Neural cell (in vitro differentiated cells): ENCODE measurements around the gene SYCE3. TPM values are rescaled to one million over a fixed set of nuclear protein-coding genes. Genes with fewer than 3 reads are reported as not detected.

Source experiments
- H2AFZ ChIP-seq: fragments of 200-600, 300-800 bp; sonication (generic), shearing (Covaris generic); 2 replicates; pipeline ENCODE4 v1.6.0; 2014; ENCODE audit warnings: low read depth, mild to moderate bottlenecking, antibody characterized with exemption, low read length, moderate library complexity
- H3F3A ChIP-seq: fragments of 200-600 bp; shearing (Covaris generic); 2 replicates; pipeline ENCODE4 v1.6.1; 2016; ENCODE audit warnings: mild to moderate bottlenecking, moderate library complexity, mixed read lengths, antibody characterized with exemption, low read length; ENCODE audit not compliant: insufficient read depth, poor library complexity, severe bottlenecking
- H3K27ac ChIP-seq: fragments of 200-600, 300-800 bp; sonication (generic), shearing (Covaris generic); 2 replicates; pipeline ENCODE4 v1.5.1; 2014; ENCODE audit warnings: mild to moderate bottlenecking, low read length, moderate library complexity
- H3K27me3 ChIP-seq: fragments of 300-800, 200-600 bp; sonication (generic), shearing (Covaris generic); 2 replicates; pipeline ENCODE4 v1.6.0; 2014; ENCODE audit warnings: mild to moderate bottlenecking, low read depth, low read length, moderate library complexity; ENCODE audit not compliant: insufficient read depth
- H3K36me3 ChIP-seq: fragments of 300-800, 200-600 bp; sonication (generic), shearing (Covaris generic); 2 replicates; pipeline ENCODE4 v1.5.1; 2014; ENCODE audit warnings: mild to moderate bottlenecking, antibody characterized with exemption, low read length, moderate library complexity; ENCODE audit not compliant: insufficient read depth
- H3K4me2 ChIP-seq: fragments of 300-800, 200-600 bp; sonication (generic), shearing (Covaris generic); 2 replicates; pipeline ENCODE4 v1.6.0; 2014; ENCODE audit warnings: mild to moderate bottlenecking, low read length
- H3K4me3 ChIP-seq: fragments of 300-800, 200-600 bp; sonication (generic), shearing (Covaris generic); 2 replicates; pipeline ENCODE4 v1.5.1; 2014; ENCODE audit warnings: mild to moderate bottlenecking, low read length, moderate library complexity
- H3K79me2 ChIP-seq: fragments of 200-600 bp; shearing (Covaris generic); replicated peaks from 2 replicates; pipeline ENCODE4 v1.6.0; 2014; ENCODE audit warnings: mild to moderate bottlenecking, low read length, moderate library complexity; ENCODE audit not compliant: insufficient read depth
- H3K9ac ChIP-seq: fragments of 300-800, 200-600 bp; sonication (generic), shearing (Covaris generic); 2 replicates; pipeline ENCODE4 v1.6.1; 2016; ENCODE audit warnings: mild to moderate bottlenecking, low read length, mixed read lengths
- H3K9me2 ChIP-seq: fragments of 200-600 bp; shearing (Covaris generic); 2 replicates; pipeline ENCODE4 v1.6.1; 2016; ENCODE audit warnings: mild to moderate bottlenecking, low read length, mixed read lengths; ENCODE audit not compliant: insufficient read depth
- H3K9me3 ChIP-seq: fragments of 200-600, 300-800 bp; sonication (generic), shearing (Covaris generic); 2 replicates; pipeline ENCODE4 v1.6.1; 2016; ENCODE audit warnings: mild to moderate bottlenecking, mixed run types, low read length, moderate library complexity, mixed read lengths
- H4K20me1 ChIP-seq: fragments of 200-600 bp; shearing (Covaris generic); 2 replicates; pipeline ENCODE4 v1.6.1; 2016; ENCODE audit warnings: mild to moderate bottlenecking, mixed run types; ENCODE audit not compliant: insufficient read depth
- CTCF ChIP-seq: fragments of 450-650 bp; IDR thresholded peaks from 2 replicates; pipeline ENCODE4 v1.5.1; 2014; ENCODE audit warnings: antibody characterized with exemption, mild to moderate bottlenecking, moderate library complexity; ENCODE audit not compliant: poor library complexity, severe bottlenecking
- EP300 ChIP-seq: fragments of 450-650 bp; conservative IDR thresholded peaks from 2 replicates; pipeline ENCODE4 v1.6.1; 2014; ENCODE audit warnings: antibody characterized with exemption, mild to moderate bottlenecking, moderate library complexity; ENCODE audit not compliant: poor library complexity, severe bottlenecking
- EZH2 ChIP-seq: fragments of 200-600, 300-800 bp; shearing (Covaris generic), sonication (generic); IDR thresholded peaks from 2 replicates; pipeline ENCODE4 v1.6.1; 2014; ENCODE audit warnings: antibody characterized with exemption, low read length, borderline replicate concordance, mild to moderate bottlenecking; ENCODE audit not compliant: insufficient read depth, poor library complexity, severe bottlenecking
- MXI1 ChIP-seq: fragments of 450-650 bp; conservative IDR thresholded peaks from 2 replicates; pipeline ENCODE4 v1.6.1; 2014; ENCODE audit warnings: antibody characterized with exemption, mild to moderate bottlenecking; ENCODE audit not compliant: poor library complexity, severe bottlenecking
- POLR2AphosphoS5 ChIP-seq: IDR thresholded peaks from 2 replicates; pipeline ENCODE4 v1.6.1; 2012
- RAD21 ChIP-seq: fragments of 450-650 bp; conservative IDR thresholded peaks from 2 replicates; pipeline ENCODE4 v1.6.1; 2014; ENCODE audit warnings: antibody characterized with exemption, mild to moderate bottlenecking, moderate library complexity
- REST ChIP-seq: IDR thresholded peaks from 2 replicates; pipeline ENCODE4 v1.6.1; 2012; ENCODE audit warnings: borderline replicate concordance
- SMC3 ChIP-seq: fragments of 450-650 bp; conservative IDR thresholded peaks from 2 replicates; pipeline ENCODE4 v1.6.1; 2014; ENCODE audit warnings: antibody characterized with exemption, mild to moderate bottlenecking, moderate library complexity; ENCODE audit not compliant: poor library complexity
- TAF1 ChIP-seq: IDR thresholded peaks from 2 replicates; pipeline ENCODE4 v1.6.1; 2012; ENCODE audit warnings: low read depth
- polyA plus RNA-seq: library from polyadenylated mRNA; depleted of rRNA; stranded (reverse); fragments of >200 nt; gene quantifications from 2 replicates; pipeline ENCODE4 v1.2.3, GENCODE V29; 2014

Gene SYCE3
- polyA plus RNA-seq, 1 donor from 2014 or later = not detected

- Histone ChIP-seq H2AFZ (no peak overlapping the region), H3F3A (no peaks in the 10 kb centered on the region), H3K4me3 (no peak overlapping the region), H3K36me3 (no peaks in the 10 kb centered on the region), H3K9me2 (no peaks in the 10 kb centered on the region), H3K9me3 (no peaks in the 10 kb centered on the region), H3K79me2 (no peaks in the 10 kb centered on the region), H3K27me3 (peaks cover 34% of the 10 kb centered on the region), H3K9ac (no peak overlapping the region), H4K20me1 (no peaks in the 10 kb centered on the region), H3K4me2 (no peak overlapping the region), H3K27ac (no peak overlapping the region)
- TF ChIP-seq MXI1 (no peak), CTCF (no peak), REST (no peak), SMC3 (no peak), EP300 (no peak), TAF1 (no peak), RAD21 (no peak), EZH2 (no peak), POLR2AphosphoS5 (no peak)
Observed at GRCh38 chr22:50528682-50529415, 33.9 kb downstream of the SYCE3 start.

- no peaks in the 10 kb centered on the region for H3K9me2 ChIP-seq
- no peaks in the 10 kb centered on the region for H3K79me2 ChIP-seq
- H3F3A ChIP-seq = no peaks in the 10 kb centered on the region
- no peaks in the 10 kb centered on the region for H3K9me3 ChIP-seq
- H3K4me3 ChIP-seq = no peak overlapping the region
- TF ChIP-seq EP300 = no peak
- no peak for TF ChIP-seq POLR2AphosphoS5
- no peak for TF ChIP-seq REST
- TF ChIP-seq SMC3 = no peak
- TF ChIP-seq CTCF = no peak
- TF ChIP-seq MXI1 = no peak
- no peak for TF ChIP-seq EZH2
- TF ChIP-seq TAF1 = no peak
- no peak for TF ChIP-seq RAD21
- H3K36me3 ChIP-seq = no peaks in the 10 kb centered on the region
- no peak overlapping the region for H2AFZ ChIP-seq
- H3K4me2 ChIP-seq = no peak overlapping the region
- no peak overlapping the region for H3K27ac ChIP-seq
- H3K9ac ChIP-seq = no peak overlapping the region
- H3K27me3 ChIP-seq = peaks cover 34% of the 10 kb centered on the region
- H4K20me1 ChIP-seq = no peaks in the 10 kb centered on the region
Observed at GRCh38 chr22:50527921-50528681, 34.6 kb downstream of the SYCE3 start.
